HUES64 (cell line): ENCODE measurements around the gene DBF4.
"Not testable (repeated sequence)": the region's sequence is repeated elsewhere in the genome, so short reads cannot be mapped to it uniquely, and the experiment has no call there.

ENCODE experiments used
- H3K27ac ChIP-seq: 2 replicates; pipeline ENCODE4 v1.7.0; 2013; ENCODE audit warnings: low read depth, low read length, inconsistent platforms
- H3K27me3 ChIP-seq: 2 replicates; pipeline ENCODE4 v1.6.1; 2013; ENCODE audit warnings: mild to moderate bottlenecking, low read length; ENCODE audit not compliant: insufficient read depth
- H3K36me3 ChIP-seq: 2 replicates; pipeline ENCODE4 v1.6.1; 2013; ENCODE audit warnings: mild to moderate bottlenecking, low read length; ENCODE audit not compliant: insufficient read depth
- H3K4me1 ChIP-seq: 2 replicates; pipeline ENCODE4 v1.6.1; 2013; ENCODE audit warnings: mild to moderate bottlenecking, low read length, moderate library complexity; ENCODE audit not compliant: insufficient read depth
- H3K4me3 ChIP-seq: 2 replicates; pipeline ENCODE4 v1.5.1; 2013; ENCODE audit warnings: mild to moderate bottlenecking, low read length, moderate library complexity
- H3K9ac ChIP-seq: 2 replicates; pipeline ENCODE4 v1.6.1; 2013; ENCODE audit warnings: mild to moderate bottlenecking, low read depth, low read length
- H3K9me3 ChIP-seq: 2 replicates; pipeline ENCODE4 v1.6.1; 2013; ENCODE audit warnings: low read depth, low read length; ENCODE audit not compliant: insufficient read depth
- WGBS: fragments of 150-250, 120-280 bp; methylation state at CpG from one replicate; pipeline ENCODE4 v1.1.7; 2013; ENCODE audit warnings: missing lambda C conversion rate; 5-methylcytosine and 5-hydroxymethylcytosine counted together

DBF4 gene

GRCh38 chr7:87885018-87885417 lies 8.7 kb downstream of the DBF4 start:
- peaks cover 100% of the 10 kb centered on the region for H3K36me3 ChIP-seq
- WGBS = 93% methylated on average over 1 of the region's 2 CpGs
- no peak overlapping the region for H3K27ac ChIP-seq
- H3K9me3 ChIP-seq = no peaks in the 10 kb centered on the region
- H3K4me1 ChIP-seq = no peaks in the 10 kb centered on the region
- no peaks in the 10 kb centered on the region for H3K27me3 ChIP-seq
- H3K4me3 ChIP-seq = no peak overlapping the region
- no peak overlapping the region for H3K9ac ChIP-seq

DNA sequence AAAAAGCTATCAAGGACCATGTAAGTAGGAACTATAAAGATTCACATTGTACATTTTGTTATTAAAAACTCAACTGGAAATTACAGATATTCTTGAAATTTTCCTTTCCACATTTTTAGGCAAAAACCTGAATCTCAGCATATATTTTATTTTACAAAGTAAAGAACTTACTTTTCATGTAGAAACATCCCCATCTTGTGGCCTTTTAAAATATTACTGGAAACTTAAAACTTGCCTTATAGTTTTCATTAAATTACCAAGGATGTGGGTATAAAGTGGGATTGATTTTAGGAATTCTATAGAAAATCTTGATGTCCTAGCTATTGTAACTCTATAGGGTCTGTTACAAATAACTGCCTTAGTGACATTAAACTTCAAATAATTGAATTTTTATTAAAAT lies 10.6 kb downstream of the DBF4 start:
- Histone ChIP-seq H3K9me3 (no peaks in the 10 kb centered on the region), H3K36me3 (peaks cover 100% of the 10 kb centered on the region), H3K4me1 (no peaks in the 10 kb centered on the region), H3K9ac (no peak overlapping the region), H3K27me3 (no peaks in the 10 kb centered on the region), H3K4me3 (no peak overlapping the region), H3K27ac (no peak overlapping the region)

- Histone ChIP-seq H3K9me3 (no peaks in the 10 kb centered on the region), H3K27ac (no peak overlapping the region), H3K9ac (no peak overlapping the region), H3K27me3 (no peaks in the 10 kb centered on the region), H3K4me3 (no peak overlapping the region), H3K4me1 (no peaks in the 10 kb centered on the region), H3K36me3 (peaks cover 96% of the 10 kb centered on the region)
- WGBS = 100% methylated on average over 2 of the region's 2 CpGs
Observed at GRCh38 chr7:87895363-87895762, 19.1 kb downstream of the DBF4 start.

GRCh38 chr7:87899255-87899654 lies 23.0 kb downstream of the DBF4 start:
- Histone ChIP-seq H3K4me1 (no peaks in the 10 kb centered on the region), H3K9me3 (no peaks in the 10 kb centered on the region), H3K36me3 (peaks cover 96% of the 10 kb centered on the region)

GRCh38 chr7:87907136-87907906 lies 31.0 kb downstream of the DBF4 start:
- peaks cover 58% of the 10 kb centered on the region for H3K36me3 ChIP-seq
- not testable (repeated sequence) for H3K27ac ChIP-seq, H3K9me3 ChIP-seq, H3K4me3 ChIP-seq, H3K27me3 ChIP-seq, H3K4me1 ChIP-seq, H3K9ac ChIP-seq
- WGBS = 100% methylated on average over 2 of the region's 3 CpGs

More at GRCh38 chr7:87899255-87899654, 23.0 kb downstream of the DBF4 start:
- Histone ChIP-seq H3K4me3 (no peak overlapping the region), H3K27ac (no peak overlapping the region), H3K9ac (no peak overlapping the region), H3K27me3 (no peaks in the 10 kb centered on the region)
- WGBS = 97% methylated on average over 2 of the region's 2 CpGs

DNA sequence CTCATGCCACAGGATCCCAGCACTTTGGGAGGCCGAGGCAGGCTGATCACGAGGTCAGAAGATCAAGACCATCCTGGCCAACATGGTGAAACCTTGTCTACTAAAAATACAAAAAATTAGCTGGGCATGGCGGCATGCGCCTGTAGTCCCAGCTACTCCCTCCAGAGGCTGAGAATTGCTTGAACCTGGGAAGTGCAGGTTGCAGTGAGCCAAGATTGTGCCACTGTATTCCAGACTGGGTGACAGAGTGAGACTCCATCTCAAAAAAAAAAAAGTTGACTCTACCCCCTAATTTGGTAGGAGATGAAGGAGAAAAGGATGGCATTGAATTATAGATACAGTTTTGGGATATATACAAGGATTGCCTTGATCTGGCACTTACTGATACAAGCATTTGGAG lies 32.5 kb downstream of the DBF4 start:
- not testable (repeated sequence) for H3K4me1 ChIP-seq, H3K4me3 ChIP-seq, H3K27me3 ChIP-seq, H3K27ac ChIP-seq, H3K9me3 ChIP-seq, H3K9ac ChIP-seq
- peaks cover 45% of the 10 kb centered on the region for H3K36me3 ChIP-seq
- 95% methylated on average over 4 of the region's 4 CpGs for WGBS

GRCh38 chr7:87912121-87912520 lies 35.8 kb downstream of the DBF4 start:
- no peaks in the 10 kb centered on the region for H3K27me3 ChIP-seq
- WGBS = 89% methylated on average over 4 of the region's 4 CpGs
- no peaks in the 10 kb centered on the region for H3K4me1 ChIP-seq
- H3K4me3 ChIP-seq = no peak overlapping the region
- H3K9ac ChIP-seq = no peak overlapping the region
- H3K36me3 ChIP-seq = peaks cover 13% of the 10 kb centered on the region
- H3K9me3 ChIP-seq = no peaks in the 10 kb centered on the region
- no peak overlapping the region for H3K27ac ChIP-seq

DNA sequence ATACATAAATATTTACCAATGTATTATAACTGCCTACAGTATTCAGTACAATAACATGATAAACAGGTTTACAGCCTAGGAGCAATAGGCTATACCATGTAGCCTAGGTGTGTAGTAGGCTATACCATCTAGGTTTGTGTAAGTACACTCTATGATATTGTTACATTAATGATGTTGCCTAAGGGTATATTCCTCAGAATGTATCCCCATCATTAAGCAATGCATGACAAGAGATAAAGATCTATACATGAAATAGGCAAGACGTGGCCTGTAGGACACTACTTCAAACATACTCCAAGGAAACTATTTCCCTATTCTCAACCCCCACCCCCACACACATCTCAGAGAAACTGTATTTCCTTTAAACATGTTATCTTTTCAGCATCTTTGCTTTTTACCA lies 42.4 kb downstream of the DBF4 start:
- H3K4me3 ChIP-seq = no peak overlapping the region
- no peaks in the 10 kb centered on the region for H3K4me1 ChIP-seq
- no peaks in the 10 kb centered on the region for H3K9me3 ChIP-seq
- H3K9ac ChIP-seq = no peak overlapping the region
- no peaks in the 10 kb centered on the region for H3K27me3 ChIP-seq
- 87% methylated on average over 1 of the region's 1 CpG for WGBS
- H3K27ac ChIP-seq = no peak overlapping the region
- H3K36me3 ChIP-seq = no peaks in the 10 kb centered on the region

- H3K4me1 ChIP-seq = no peaks in the 10 kb centered on the region
- no peaks in the 10 kb centered on the region for H3K27me3 ChIP-seq
- no peaks in the 10 kb centered on the region for H3K36me3 ChIP-seq
- H3K9ac ChIP-seq = no peak overlapping the region
- no peaks in the 10 kb centered on the region for H3K9me3 ChIP-seq
- 91% methylated on average over 6 of the region's 6 CpGs for WGBS
- no peak overlapping the region for H3K4me3 ChIP-seq
- no peak overlapping the region for H3K27ac ChIP-seq
Observed at GRCh38 chr7:87919875-87920274, 43.6 kb downstream of the DBF4 start.

DNA sequence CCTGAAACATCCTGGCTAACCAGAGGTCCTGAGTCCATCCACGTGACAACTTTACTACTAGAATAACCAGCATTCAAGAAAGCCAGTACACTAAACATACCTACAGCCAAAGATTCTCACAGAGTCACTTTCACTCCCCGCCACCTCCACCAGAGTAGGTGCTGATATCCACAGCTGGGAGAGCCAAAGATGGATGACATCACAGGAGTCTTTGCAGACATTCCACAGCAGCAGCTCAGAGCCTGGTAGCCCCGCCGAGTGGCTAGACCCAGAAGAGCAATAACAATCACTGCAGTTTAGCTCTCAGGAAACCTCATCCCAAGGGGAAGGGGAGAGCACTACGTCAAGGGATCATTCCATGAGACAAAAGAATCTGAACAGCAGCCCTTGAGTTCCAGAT lies 44.3 kb downstream of the DBF4 start:
- H3K27me3 ChIP-seq = no peaks in the 10 kb centered on the region
- WGBS = 87% methylated on average over 4 of the region's 5 CpGs

GRCh38 chr7:87922759-87923395 lies 46.6 kb downstream of the DBF4 start:
- 98% methylated on average over 8 of the region's 8 CpGs for WGBS
- H3K36me3 ChIP-seq = not testable (repeated sequence)

More for the DNA sequence above, 44.3 kb downstream of the DBF4 start:
- Histone ChIP-seq H3K27ac (no peak overlapping the region), H3K9ac (no peak overlapping the region), H3K9me3 (no peaks in the 10 kb centered on the region), H3K4me1 (no peaks in the 10 kb centered on the region), H3K36me3 (no peaks in the 10 kb centered on the region), H3K4me3 (no peak overlapping the region)

More at GRCh38 chr7:87922759-87923395, 46.6 kb downstream of the DBF4 start:
- not testable (repeated sequence) for H3K27ac ChIP-seq, H3K4me3 ChIP-seq, H3K9me3 ChIP-seq, H3K9ac ChIP-seq, H3K27me3 ChIP-seq
- H3K4me1 ChIP-seq = peaks cover 17% of the 10 kb centered on the region
